Activated T-cell treated with anti-CD3 and anti-CD28 coated beads, Interleukin-2, amount 50 U/mL, for 72 hours (primary cell): Measurements from ENCODE around the gene RGS4. TPM values are rescaled to one million over a fixed set of nuclear protein-coding genes. Genes with fewer than 3 reads are reported as not detected.

Experiments
- ATAC-seq, 2 donors: fragments of 150-1000 bp; cut with Tn5 transposase; replicated peaks in 1 of 2; 2 replicates each; pipeline ENCODE4 v1.10.0; 2021; ENCODE audit warnings: moderate library complexity in 2 of 2, mild to moderate bottlenecking in 1 of 2
- DNase-seq, 2 donors: peaks; one replicate each; pipeline ENCODE4 v3.0.0; 2021 to 2022; ENCODE audit warnings: mixed read lengths in 1 of 2
- H3K27ac Mint-ChIP-seq: one replicate; pipeline ENCODE4 v1.8.0; 2022; ENCODE audit warnings: mild to moderate bottlenecking, moderate library complexity, mixed read lengths
- H3K27me3 Mint-ChIP-seq: one replicate; pipeline ENCODE4 v1.8.0; 2022; ENCODE audit warnings: low read depth, mixed read lengths
- H3K36me3 Mint-ChIP-seq, 2 donors: one replicate each; pipeline ENCODE4 v1.8.0; 2022; ENCODE audit warnings: mixed read lengths in 2 of 2, mild to moderate bottlenecking in 1 of 2; ENCODE audit not compliant: insufficient read depth in 2 of 2
- H3K4me1 Mint-ChIP-seq: one replicate; pipeline ENCODE4 v1.8.0; 2022; ENCODE audit warnings: low read depth, mixed read lengths
- H3K4me3 Mint-ChIP-seq, 2 donors: one replicate each; pipeline ENCODE4 v1.8.0; 2022; ENCODE audit warnings: mild to moderate bottlenecking in 2 of 2, mixed read lengths in 2 of 2, moderate library complexity in 2 of 2
- H3K9me3 Mint-ChIP-seq, 2 donors: one replicate each; pipeline ENCODE4 v1.8.0; 2022; ENCODE audit warnings: mixed read lengths in 2 of 2
- total RNA-seq, 2 donors: library from RNA; stranded (reverse); gene quantifications; one replicate each; pipeline ENCODE4 v1.2.3, GENCODE V29; 2022

RGS4 gene
- total RNA-seq, 2 donors from 2014 or later = not detected

DNA sequence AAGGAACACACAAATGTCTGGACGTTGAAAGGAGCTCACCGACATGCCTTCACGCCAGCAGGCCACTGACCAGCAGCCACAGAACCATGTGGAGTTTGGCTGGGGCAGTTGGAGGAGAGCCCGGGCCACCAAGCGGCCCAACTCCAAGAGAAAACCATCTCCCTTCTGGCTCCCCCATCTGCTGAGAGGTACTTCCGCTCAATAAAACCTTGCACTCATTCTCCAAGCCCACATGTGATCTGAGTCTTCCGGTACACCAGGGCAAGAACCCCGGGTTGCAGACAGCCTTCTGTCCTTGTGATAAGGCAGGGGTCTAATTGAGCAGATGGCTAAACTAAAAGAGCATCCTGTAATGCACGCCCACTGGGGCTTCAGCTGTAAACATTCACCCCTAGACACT is 24.4 kb downstream of the RGS4 start:
- Mint-ChIP-seq H3K27me3 (no peaks in the 10 kb centered on the region), H3K4me1 (no peaks in the 10 kb centered on the region)
- ATAC-seq = no peak

DNA sequence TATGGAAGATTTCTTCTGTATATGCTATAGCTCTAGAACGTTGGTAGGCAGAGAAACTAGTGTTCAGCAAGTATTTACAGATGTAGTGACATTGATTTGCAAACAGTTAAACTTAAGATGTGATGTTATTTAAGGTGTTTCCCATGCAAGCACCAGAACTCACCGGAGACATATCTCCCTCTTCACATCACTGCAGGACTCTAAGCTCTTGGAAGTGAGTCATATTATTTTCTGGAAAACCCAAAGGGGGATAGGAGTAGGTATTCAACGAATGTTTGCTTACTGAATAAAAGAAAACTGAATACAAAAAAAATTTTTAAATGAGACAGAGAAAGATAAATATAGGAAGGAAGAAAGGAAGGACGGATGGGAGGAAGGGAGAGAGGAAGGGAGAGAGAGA is 25.0 kb downstream of the RGS4 start:
- no peaks in the 10 kb centered on the region for H3K9me3 Mint-ChIP-seq
- DNase-seq = no peak
- H3K4me1 Mint-ChIP-seq = no peaks in the 10 kb centered on the region
- H3K27ac Mint-ChIP-seq = no peak overlapping the region
- no peaks in the 10 kb centered on the region for H3K36me3 Mint-ChIP-seq
- no peak overlapping the region for H3K4me3 Mint-ChIP-seq
- no peak for ATAC-seq
- H3K27me3 Mint-ChIP-seq = no peaks in the 10 kb centered on the region

More for the DNA sequence above, 24.4 kb downstream of the RGS4 start:
- Mint-ChIP-seq H3K9me3 (peaks cover 0 to 2% of the 10 kb centered on the region in 2 donors), H3K27ac (no peak overlapping the region), H3K4me3 (no peak overlapping the region), H3K36me3 (no peaks in the 10 kb centered on the region)
- no peak for DNase-seq

DNA sequence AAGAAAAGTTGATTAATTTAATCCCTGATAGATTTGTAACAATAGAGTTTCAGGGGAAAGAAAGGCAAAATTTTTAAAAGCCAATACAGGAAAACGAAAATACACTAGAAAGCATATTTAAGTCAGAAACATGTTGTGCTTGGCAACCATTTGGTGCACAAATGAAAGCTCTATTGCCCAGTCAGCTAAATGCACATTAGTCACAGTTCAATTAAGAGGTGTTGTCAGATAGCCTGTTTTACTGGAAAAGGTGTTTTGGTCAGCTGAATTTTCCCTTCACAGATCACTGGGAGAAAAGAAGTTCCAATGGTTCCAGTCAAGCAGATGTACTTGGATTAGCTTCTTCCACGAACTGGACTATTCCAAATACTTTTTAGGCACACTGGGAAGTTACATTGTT is 25.4 kb downstream of the RGS4 start:
- H3K9me3 Mint-ChIP-seq = no peaks in the 10 kb centered on the region
- H3K4me3 Mint-ChIP-seq = no peak overlapping the region
- DNase-seq (no peak), ATAC-seq (no peak)
- H3K36me3 Mint-ChIP-seq = no peaks in the 10 kb centered on the region
- H3K27ac Mint-ChIP-seq = no peak overlapping the region
- no peaks in the 10 kb centered on the region for H3K4me1 Mint-ChIP-seq
- H3K27me3 Mint-ChIP-seq = no peaks in the 10 kb centered on the region

DNA sequence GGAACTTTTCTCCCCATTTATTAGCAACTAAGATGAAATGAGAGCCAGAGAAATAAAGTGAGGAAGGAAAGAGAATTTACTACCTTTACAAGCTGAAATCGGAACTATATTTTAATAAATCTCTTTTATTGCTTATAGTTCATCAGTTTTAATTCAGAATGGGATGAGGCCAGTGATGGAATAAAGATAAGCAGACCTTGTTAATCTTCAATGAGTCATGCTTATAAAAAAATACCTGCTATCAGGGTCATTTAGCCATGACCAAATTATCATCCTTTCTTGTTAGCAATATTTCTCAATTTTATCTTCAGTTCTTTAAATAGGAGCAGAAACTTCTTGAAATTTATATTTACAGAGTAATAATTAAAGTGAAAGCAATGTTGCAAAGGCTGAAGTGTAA is 26.1 kb downstream of the RGS4 start:
- no peaks in the 10 kb centered on the region for H3K36me3 Mint-ChIP-seq
- DNase-seq = no peak
- H3K27ac Mint-ChIP-seq = no peak overlapping the region
- no peak overlapping the region for H3K4me3 Mint-ChIP-seq
- no peaks in the 10 kb centered on the region for H3K27me3 Mint-ChIP-seq
- H3K9me3 Mint-ChIP-seq = no peaks in the 10 kb centered on the region
- no peaks in the 10 kb centered on the region for H3K4me1 Mint-ChIP-seq
- ATAC-seq = no peak

DNA sequence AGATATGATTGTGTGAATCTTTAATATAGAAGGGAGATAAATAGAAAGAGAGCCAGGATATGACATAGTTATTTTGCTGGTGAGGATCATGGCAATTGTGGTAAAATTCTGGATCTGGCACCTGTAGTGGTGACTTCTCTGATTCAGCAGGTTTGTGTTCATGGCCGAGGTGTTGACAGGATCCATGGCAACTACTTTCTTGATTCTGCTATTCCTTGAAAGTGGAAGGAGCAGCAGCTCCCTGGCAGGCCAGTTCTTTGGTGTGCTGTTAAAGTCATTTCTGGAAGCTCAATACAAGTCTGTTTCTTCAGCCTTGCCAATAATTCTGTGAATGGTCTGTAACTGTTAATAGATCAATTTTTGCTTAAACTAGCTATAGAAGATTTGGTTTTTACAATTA is 33.4 kb downstream of the RGS4 start:
- H3K4me1 Mint-ChIP-seq = no peaks in the 10 kb centered on the region
- no peak for DNase-seq
- H3K27me3 Mint-ChIP-seq = no peaks in the 10 kb centered on the region
- no peak overlapping the region for H3K4me3 Mint-ChIP-seq
- H3K9me3 Mint-ChIP-seq = no peaks in the 10 kb centered on the region
- ATAC-seq = no peak
- H3K27ac Mint-ChIP-seq = no peak overlapping the region
- H3K36me3 Mint-ChIP-seq = no peaks in the 10 kb centered on the region

DNA sequence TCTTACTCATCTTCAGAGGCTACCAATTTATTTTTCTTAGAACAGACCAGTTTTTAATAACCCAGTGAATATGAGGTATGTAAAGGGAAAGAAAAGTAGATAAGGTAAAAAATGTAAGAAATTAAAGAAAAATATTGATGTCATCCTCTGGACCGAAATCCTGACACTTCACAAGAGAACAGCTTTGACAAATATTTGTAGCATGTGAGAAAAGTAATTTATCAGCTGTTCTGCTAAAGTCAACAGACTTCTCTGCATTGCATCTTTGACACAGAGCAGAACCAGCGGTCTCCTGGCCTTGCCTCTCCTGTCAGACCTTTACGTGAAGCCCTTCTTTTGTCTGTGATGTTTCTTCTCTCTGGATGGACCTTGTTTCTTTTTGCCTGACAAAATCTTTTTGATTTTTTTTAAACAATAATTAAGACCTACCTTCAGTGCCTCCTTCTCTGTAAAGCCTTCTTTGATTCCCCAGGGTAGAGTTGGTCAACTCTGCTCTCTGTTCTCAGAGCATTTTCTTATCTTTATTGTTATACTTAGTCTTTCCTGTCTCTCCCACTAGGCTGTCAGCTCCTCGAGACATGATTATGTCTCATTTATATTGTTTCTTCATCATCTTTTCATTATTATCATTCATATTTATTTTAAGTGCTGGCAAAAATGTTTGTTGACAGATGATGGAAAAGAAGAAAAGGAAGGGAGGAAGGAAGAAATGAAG is 35.4 kb downstream of the RGS4 start:
- no peak overlapping the region for H3K27ac Mint-ChIP-seq
- DNase-seq (no peak), ATAC-seq (no peak)
- H3K36me3 Mint-ChIP-seq = no peaks in the 10 kb centered on the region
- H3K4me1 Mint-ChIP-seq = no peaks in the 10 kb centered on the region
- peaks cover 2% of the 10 kb centered on the region in 2 donors for H3K9me3 Mint-ChIP-seq
- no peaks in the 10 kb centered on the region for H3K27me3 Mint-ChIP-seq
- no peak overlapping the region for H3K4me3 Mint-ChIP-seq

DNA sequence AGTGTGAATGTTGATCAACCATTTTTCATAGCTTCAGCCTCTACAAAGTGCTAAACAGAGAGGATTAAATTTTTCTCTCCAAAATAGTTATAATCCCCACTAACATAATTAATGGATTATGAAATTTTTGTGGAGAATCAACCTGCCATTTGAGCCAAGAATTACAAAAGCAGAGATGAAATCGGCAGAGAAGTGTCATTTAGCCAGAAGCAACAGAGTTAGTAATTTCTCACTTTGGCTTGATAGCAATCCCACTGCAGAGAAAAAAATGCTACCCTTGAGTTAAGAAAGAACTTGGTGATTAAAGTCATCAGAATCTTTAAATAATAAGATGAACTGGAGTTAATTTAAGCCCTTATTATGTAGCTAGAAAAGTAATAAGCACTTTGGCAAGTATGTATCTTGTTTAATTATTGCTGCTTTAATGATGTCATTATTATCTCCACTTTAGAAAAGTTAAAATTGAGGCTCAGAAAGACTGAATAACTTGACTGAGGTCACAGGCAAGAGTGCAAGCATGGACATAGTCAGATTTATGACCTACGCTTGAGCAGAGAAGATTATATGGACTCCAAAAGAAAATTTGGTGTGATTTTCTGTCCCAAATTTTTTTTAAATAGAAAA is 37.3 kb downstream of the RGS4 start:
- Mint-ChIP-seq H3K4me1 (no peaks in the 10 kb centered on the region), H3K36me3 (peaks cover 0 to 2% of the 10 kb centered on the region in 2 donors), H3K9me3 (peaks cover 2 to 8% of the 10 kb centered on the region in 2 donors), H3K4me3 (no peak overlapping the region), H3K27ac (no peak overlapping the region), H3K27me3 (peaks cover 10% of the 10 kb centered on the region)
- ATAC-seq = no peak
- DNase-seq = no peak

DNA sequence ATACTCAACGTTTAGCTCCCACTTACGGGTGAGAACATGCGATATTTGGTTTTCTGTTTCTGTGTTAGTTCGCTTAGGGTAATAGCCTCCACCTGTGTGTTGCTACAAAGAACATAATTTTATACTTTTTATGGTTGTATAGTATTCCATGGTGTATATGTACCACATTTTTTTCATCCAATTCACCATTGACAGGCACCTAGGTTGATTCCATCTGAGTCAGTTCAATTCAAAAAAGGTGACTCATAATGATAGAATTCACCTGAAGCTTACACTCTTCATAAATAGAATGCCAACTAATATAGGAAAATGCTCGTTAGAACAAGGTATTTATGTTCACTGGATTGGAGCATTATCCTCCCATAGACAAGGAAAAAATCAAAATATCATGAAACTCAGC is 38.5 kb downstream of the RGS4 start:
- Mint-ChIP-seq H3K9me3 (peaks cover 2 to 8% of the 10 kb centered on the region in 2 donors), H3K4me1 (no peaks in the 10 kb centered on the region), H3K4me3 (no peak overlapping the region), H3K27me3 (peaks cover 10% of the 10 kb centered on the region), H3K27ac (no peak overlapping the region), H3K36me3 (peaks cover 0 to 2% of the 10 kb centered on the region in 2 donors)
- no peak for DNase-seq
- ATAC-seq = no peak

DNA sequence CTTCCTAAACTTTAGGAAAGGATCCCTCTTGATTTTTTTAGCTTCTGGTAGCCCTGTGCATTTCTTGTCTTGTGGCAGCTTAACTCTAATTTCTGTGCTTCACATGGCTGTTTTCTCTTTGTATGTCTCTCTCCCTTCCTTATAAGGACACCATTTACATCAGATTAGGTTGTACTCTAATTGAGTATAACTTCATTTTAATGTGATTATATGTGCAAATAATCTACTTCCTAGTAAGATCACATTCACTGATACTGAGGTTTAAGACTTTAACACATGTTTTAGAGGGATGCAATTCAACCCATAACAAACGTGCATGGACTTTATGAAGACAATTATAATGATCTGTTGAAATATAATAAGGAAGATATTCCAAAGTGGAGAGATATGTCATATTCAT is 46.7 kb downstream of the RGS4 start:
- Mint-ChIP-seq H3K4me1 (no peaks in the 10 kb centered on the region), H3K4me3 (no peak overlapping the region), H3K36me3 (no peaks in the 10 kb centered on the region), H3K27ac (no peak overlapping the region), H3K27me3 (peaks cover 8% of the 10 kb centered on the region), H3K9me3 (no peaks in the 10 kb centered on the region)
- ATAC-seq (no peak), DNase-seq (no peak)

DNA sequence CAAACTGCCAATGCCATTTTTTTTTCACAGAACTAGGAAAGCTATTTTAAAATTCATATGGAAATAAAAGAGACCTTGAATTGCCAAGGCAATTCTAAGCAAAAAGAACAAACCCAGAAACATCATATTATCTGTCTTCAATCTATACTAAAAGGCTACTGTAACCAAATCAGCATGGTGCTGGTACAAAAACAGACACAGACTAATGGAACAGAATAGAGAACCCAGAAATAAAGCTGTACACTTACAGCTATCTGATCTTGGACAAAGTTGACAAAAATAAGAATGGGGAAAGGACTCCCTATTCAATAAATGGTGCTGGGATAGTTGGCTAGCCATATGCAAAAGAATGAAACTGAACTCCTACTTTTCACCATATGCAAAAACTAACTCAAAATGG is 50.5 kb downstream of the RGS4 start:
- Mint-ChIP-seq H3K27ac (no peak overlapping the region), H3K27me3 (peaks cover 23% of the 10 kb centered on the region), H3K4me1 (no peaks in the 10 kb centered on the region), H3K36me3 (no peaks in the 10 kb centered on the region), H3K4me3 (no peak overlapping the region), H3K9me3 (no peaks in the 10 kb centered on the region)
- DNase-seq (no peak), ATAC-seq (no peak)

DNA sequence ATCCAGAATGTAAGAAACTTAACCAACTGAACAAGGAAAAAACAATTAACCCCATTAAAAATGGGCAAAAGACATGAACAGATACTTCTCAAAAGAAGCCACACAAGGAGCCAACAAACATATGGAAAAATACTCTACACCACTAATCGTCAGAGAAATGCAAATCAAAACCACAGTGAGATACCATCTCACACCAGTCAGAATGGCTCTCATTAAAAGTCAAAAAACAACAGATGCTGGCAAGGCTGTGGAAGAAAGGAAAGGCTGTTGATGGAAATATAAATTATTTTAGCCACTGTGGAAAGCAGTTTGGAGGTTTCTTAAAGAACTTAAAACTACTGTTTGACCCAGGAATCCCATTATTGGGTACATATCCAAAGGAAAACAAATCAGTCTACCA is 51.2 kb downstream of the RGS4 start:
- no peak overlapping the region for H3K27ac Mint-ChIP-seq
- ATAC-seq (no peak), DNase-seq (no peak)
- H3K4me1 Mint-ChIP-seq = no peaks in the 10 kb centered on the region
- H3K4me3 Mint-ChIP-seq = no peak overlapping the region
- H3K9me3 Mint-ChIP-seq = no peaks in the 10 kb centered on the region
- H3K27me3 Mint-ChIP-seq = peaks cover 23% of the 10 kb centered on the region
- H3K36me3 Mint-ChIP-seq = no peaks in the 10 kb centered on the region

DNA sequence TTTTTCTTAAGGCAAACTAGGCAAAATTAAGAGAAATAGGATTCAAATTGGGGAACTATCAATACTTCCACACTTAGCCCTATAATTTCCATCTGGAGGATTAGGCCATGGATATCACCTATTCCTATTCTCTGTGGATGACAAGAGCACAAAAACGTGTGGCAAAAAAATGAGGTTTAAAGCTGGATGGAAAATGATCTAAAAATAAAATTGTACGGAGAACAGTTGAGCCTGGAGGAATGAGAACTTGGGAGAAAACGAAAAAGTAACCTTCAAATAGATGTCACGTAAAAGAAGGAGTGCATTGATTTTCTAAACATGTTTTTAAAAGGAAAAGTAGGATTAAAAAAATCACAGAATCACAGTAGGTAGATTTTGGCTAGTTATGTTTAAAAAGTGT is 55.7 kb downstream of the RGS4 start:
- no peaks in the 10 kb centered on the region for H3K36me3 Mint-ChIP-seq
- ATAC-seq = no peak
- H3K27ac Mint-ChIP-seq = no peak overlapping the region
- DNase-seq = no peak
- no peaks in the 10 kb centered on the region for H3K4me1 Mint-ChIP-seq
- H3K9me3 Mint-ChIP-seq = no peaks in the 10 kb centered on the region
- H3K27me3 Mint-ChIP-seq = peaks cover 28% of the 10 kb centered on the region
- no peak overlapping the region for H3K4me3 Mint-ChIP-seq
